GM13976 (cell line): ENCODE data around the gene OMG.
A peak's percentile ranks its signal among the peaks of the same experiment; 100 is the strongest.

Experiments
- DNase-seq: peaks from one replicate; pipeline ENCODE4 v3.0.0; 2012; ENCODE audit warnings: low spot score
- in situ Hi-C: fragments of 300-500 bp; cut with MboI; formaldehyde crosslinking; loops from one replicate; pipeline ENCODE4 v1.12.0; 2022; ENCODE audit warnings: low sequenced_read_pairs, mixed read lengths, inconsistent platforms; ENCODE audit not compliant: unreplicated experiment
- TF ChIP-seq, protein P1 (sequence below): IDR thresholded peaks from 2 replicates; pipeline ENCODE4 v1.5.1; 2012; ENCODE audit warnings: borderline replicate concordance, mild to moderate bottlenecking; ENCODE audit not compliant: insufficient read depth; ENCODE audit errors: extremely low read depth, missing control alignments, control extremely low read depth

Gene OMG

DNA sequence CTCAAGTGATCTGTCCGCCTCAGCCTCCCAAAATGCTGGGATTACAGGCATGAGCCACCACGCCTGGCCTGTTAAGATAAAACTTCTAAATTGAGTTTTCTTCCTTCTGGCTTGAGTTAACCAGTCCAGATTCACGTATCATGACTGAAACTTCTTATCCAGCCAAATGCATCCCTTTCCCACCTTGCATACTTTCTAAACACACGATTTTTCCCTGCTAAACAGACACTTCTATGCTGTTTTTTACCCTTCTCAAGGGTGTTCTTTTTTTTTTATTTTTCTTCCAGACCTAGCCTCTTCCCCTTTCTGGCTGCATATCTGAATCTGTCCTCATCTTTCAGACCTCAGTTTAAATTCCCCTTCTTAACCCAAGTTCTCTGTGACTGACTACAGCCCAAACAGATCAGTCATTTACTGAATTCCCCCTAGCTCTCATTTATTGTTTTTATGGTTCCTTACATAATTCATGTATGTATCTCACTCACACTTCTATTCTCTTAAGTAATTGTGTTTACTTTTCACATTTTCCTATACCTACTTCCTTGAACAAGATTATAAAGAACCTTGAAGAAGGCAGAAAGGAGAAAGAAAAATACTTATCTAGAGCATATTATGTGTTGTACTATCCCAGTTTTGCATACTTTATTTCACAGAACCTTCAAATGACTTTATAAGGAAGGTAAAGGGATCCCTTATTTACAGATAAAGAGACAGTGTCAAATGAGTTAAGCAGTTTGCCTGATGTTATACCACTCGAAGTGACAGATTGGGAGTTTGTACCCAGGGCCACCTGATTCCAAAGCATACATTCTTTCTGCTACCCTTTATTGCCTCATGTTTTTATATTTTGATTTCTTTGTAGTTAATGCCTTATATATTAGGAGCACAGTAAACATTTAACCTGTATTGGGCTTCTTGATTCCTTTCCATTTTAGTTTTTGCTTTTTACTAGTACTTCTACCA lies 11.6 kb upstream of the OMG start:
- DNase-seq, result peak; percentile 34
- TF ChIP-seq, protein P1, sequence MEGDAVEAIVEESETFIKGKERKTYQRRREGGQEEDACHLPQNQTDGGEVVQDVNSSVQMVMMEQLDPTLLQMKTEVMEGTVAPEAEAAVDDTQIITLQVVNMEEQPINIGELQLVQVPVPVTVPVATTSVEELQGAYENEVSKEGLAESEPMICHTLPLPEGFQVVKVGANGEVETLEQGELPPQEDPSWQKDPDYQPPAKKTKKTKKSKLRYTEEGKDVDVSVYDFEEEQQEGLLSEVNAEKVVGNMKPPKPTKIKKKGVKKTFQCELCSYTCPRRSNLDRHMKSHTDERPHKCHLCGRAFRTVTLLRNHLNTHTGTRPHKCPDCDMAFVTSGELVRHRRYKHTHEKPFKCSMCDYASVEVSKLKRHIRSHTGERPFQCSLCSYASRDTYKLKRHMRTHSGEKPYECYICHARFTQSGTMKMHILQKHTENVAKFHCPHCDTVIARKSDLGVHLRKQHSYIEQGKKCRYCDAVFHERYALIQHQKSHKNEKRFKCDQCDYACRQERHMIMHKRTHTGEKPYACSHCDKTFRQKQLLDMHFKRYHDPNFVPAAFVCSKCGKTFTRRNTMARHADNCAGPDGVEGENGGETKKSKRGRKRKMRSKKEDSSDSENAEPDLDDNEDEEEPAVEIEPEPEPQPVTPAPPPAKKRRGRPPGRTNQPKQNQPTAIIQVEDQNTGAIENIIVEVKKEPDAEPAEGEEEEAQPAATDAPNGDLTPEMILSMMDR, result no peak
- in situ Hi-C loops, result no loop called here

- DNase-seq, result no peak
- in situ Hi-C loops, result no loop called here
- TF ChIP-seq, protein P1, result no peak
These were observed 10.6 kb upstream of the OMG start for GRCh38 chr17:31307640-31308039.

DNA sequence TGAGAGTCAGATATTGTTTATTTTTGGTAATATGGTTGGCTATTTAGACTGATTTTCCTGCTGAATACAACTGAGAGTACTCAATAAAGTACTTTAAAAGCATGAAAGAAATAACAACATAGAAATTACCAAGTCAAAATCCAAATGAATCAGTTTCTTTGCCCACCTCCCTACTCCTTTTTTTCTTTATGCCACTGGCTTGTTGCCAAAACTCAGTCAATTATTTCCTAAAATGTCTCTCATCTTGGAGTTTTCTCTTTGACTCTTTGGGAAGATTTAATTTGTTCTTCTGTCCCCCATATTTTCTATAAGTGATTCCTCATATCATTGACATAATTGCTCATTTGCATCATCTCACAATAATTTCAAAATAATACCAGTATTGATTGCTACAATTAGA lies 2.6 kb upstream of the OMG start:
- no peak for DNase-seq
- in situ Hi-C loops, result no loop called here

GRCh38 chr17:31296142-31296541 lies 897 bp downstream of the OMG start:
- DNase-seq, result no peak
- in situ Hi-C loops, result no loop called here
- TF ChIP-seq, protein P1, result no peak

More for the DNA sequence above, 2.6 kb upstream of the OMG start:
- TF ChIP-seq, protein P1, result no peak

DNA sequence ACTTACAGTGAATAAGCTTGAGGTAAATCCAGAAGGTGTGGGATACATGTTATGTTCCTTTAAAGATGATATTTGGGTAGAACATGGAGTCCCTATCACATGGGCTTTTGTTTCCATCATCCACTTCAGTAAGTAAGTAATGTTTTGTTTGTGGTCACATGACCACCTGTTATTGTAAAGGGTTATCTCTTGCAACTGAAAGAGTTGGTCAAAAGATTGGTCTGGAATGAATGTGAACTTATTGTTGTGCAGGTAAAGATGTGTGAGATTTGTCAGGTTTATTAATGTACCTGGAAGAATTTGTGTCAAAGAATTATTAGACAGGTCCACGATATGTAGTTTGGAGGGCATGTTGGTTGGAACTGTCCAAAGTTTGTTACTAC lies 1.6 kb downstream of the OMG start:
- TF ChIP-seq, protein P1, result no peak
- in situ Hi-C loops, result no loop called here
- DNase-seq, result no peak

GRCh38 chr17:31294820-31295488 lies 2.1 kb downstream of the OMG start:
- TF ChIP-seq, protein P1, result no peak
- no peak for DNase-seq
- in situ Hi-C loops, result no loop called here
